Activated naive CD8-positive, alpha-beta T cell (primary cell): ENCODE results near the gene C9orf153.
"Not testable (repeated sequence)": the region's sequence is repeated elsewhere in the genome, so short reads cannot be mapped to it uniquely, and the experiment has no call there.

Experiments
- H3K27ac Mint-ChIP-seq: one replicate; pipeline ENCODE4 v1.8.0; 2021; ENCODE audit warnings: mixed read lengths
- H3K27me3 Mint-ChIP-seq: one replicate; pipeline ENCODE4 v1.8.0; 2021; ENCODE audit warnings: mixed read lengths
- H3K36me3 Mint-ChIP-seq: one replicate; pipeline ENCODE4 v1.8.0; 2021; ENCODE audit warnings: mixed read lengths
- H3K4me1 Mint-ChIP-seq: one replicate; pipeline ENCODE4 v1.8.0; 2021; ENCODE audit warnings: low read depth, mixed read lengths
- H3K4me3 Mint-ChIP-seq: one replicate; pipeline ENCODE4 v1.8.0; 2021; ENCODE audit warnings: mild to moderate bottlenecking, mixed read lengths
- H3K9me3 Mint-ChIP-seq: one replicate; pipeline ENCODE4 v1.8.0; 2021; ENCODE audit warnings: low read depth, mixed read lengths

The C9orf153 gene

GRCh38 chr9:86259557-86259956 lies at the start of gene C9orf153:
Gene C9orf153, minus strand, starts transcription at chr9:86259657. Its CDS starts 30,054 bp downstream, at chr9:86229603.
- Mint-ChIP-seq H3K27me3 (no peaks in the 10 kb centered on the region), H3K4me1 (no peaks in the 10 kb centered on the region), H3K9me3 (no peaks in the 10 kb centered on the region), H3K4me3 (no peak within 1 kb of the TSS), H3K36me3 (peaks cover 13% of the 10 kb centered on the region), H3K27ac (no peak within 1 kb of the TSS)

GRCh38 chr9:86308687-86309086 lies 49.2 kb upstream of the C9orf153 start:
- Mint-ChIP-seq H3K4me3 (no peak overlapping the region), H3K9me3 (no peaks in the 10 kb centered on the region), H3K4me1 (peaks cover 17% of the 10 kb centered on the region), H3K27me3 (no peaks in the 10 kb centered on the region), H3K27ac (no peak overlapping the region), H3K36me3 (peaks cover 23% of the 10 kb centered on the region)

DNA sequence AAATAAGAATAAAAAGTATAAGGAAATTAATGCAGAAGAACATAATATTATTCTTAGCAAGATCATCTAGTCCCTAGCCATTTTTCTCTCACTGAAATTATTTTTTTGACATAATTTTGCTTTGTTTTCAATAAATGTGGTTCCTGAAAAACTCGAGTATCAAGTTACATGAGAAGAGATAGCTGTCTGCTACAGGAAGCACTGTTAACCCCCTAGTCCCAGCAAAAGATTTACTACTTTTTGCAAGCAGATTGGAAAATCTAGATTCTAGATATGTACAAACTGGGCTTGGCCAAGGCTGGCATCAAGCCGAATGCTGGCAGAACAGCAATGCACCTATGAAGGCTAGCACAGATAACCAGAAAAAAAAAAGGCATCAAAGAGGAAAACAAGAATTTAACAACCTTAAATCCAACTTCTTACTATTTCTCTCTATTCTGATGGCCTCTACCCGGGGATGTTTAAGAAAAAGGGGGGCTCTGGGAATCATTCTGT lies 44.8 kb upstream of the C9orf153 start:
- Mint-ChIP-seq H3K4me3 (no peak overlapping the region), H3K9me3 (no peaks in the 10 kb centered on the region), H3K4me1 (peaks cover 28% of the 10 kb centered on the region), H3K27ac (peak overlapping the region; percentile 93), H3K27me3 (no peaks in the 10 kb centered on the region), H3K36me3 (peaks cover 12% of the 10 kb centered on the region)

DNA sequence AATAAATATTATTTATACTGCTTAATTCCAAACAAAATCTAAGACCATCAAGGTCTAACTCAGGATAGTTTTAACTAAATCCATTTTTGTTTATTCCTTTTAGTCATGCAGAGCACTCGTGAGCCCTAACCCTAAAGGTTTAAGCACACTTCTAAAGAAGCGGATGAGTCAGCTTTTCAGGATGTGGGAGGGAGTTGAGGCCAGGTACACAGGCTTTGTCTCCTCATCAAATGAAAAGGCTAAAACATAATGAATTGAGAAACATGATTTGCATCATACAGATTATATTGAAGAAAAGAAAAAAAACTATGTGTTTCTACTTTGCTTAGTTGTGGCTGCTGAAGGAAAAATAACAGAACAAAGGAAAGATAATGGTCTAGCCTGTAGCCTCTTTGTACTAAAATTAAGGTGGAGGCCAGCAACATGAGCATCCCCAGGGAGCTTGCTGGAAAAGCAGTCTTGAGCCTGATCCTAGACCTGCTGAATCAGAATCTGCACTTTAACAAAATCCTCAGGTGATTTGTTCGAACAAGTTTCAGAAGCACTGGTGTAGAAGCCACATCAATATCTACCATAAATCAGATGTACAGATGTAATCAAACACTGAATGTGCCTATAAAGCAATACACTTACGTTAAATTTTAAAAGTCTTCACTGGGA lies 44.0 kb upstream of the C9orf153 start:
- H3K9me3 Mint-ChIP-seq = no peaks in the 10 kb centered on the region
- peak overlapping the region; percentile 64 for H3K4me3 Mint-ChIP-seq
- H3K4me1 Mint-ChIP-seq = peaks cover 29% of the 10 kb centered on the region
- H3K36me3 Mint-ChIP-seq = peaks cover 12% of the 10 kb centered on the region
- peak overlapping the region; percentile 93 for H3K27ac Mint-ChIP-seq
- no peaks in the 10 kb centered on the region for H3K27me3 Mint-ChIP-seq

GRCh38 chr9:86301686-86302085 lies 42.2 kb upstream of the C9orf153 start:
- Mint-ChIP-seq H3K27ac (peak overlapping the region; percentile 64), H3K9me3 (no peaks in the 10 kb centered on the region), H3K27me3 (no peaks in the 10 kb centered on the region), H3K36me3 (peaks cover 15% of the 10 kb centered on the region), H3K4me1 (peaks cover 29% of the 10 kb centered on the region), H3K4me3 (no peak overlapping the region)

- Mint-ChIP-seq H3K36me3 (peaks cover 11% of the 10 kb centered on the region), H3K27me3 (no peaks in the 10 kb centered on the region), H3K9me3 (no peaks in the 10 kb centered on the region), H3K4me3 (no peak overlapping the region), H3K4me1 (peaks cover 27% of the 10 kb centered on the region), H3K27ac (peak overlapping the region; percentile 66)
These were observed 41.2 kb upstream of the C9orf153 start for GRCh38 chr9:86300701-86301100.

- peaks cover 11% of the 10 kb centered on the region for H3K36me3 Mint-ChIP-seq
- peaks cover 15% of the 10 kb centered on the region for H3K4me1 Mint-ChIP-seq
- no peak overlapping the region for H3K4me3 Mint-ChIP-seq
- H3K27me3 Mint-ChIP-seq = no peaks in the 10 kb centered on the region
- H3K9me3 Mint-ChIP-seq = no peaks in the 10 kb centered on the region
- H3K27ac Mint-ChIP-seq = peak overlapping the region; percentile 34
These were observed 39.4 kb upstream of the C9orf153 start for GRCh38 chr9:86298873-86299272.

- H3K9me3 Mint-ChIP-seq, H3K4me1 Mint-ChIP-seq, H3K4me3 Mint-ChIP-seq, H3K27ac Mint-ChIP-seq, H3K36me3 Mint-ChIP-seq, H3K27me3 Mint-ChIP-seq: not testable (repeated sequence)
These were observed 30.9 kb upstream of the C9orf153 start for GRCh38 chr9:86290341-86290740.

DNA sequence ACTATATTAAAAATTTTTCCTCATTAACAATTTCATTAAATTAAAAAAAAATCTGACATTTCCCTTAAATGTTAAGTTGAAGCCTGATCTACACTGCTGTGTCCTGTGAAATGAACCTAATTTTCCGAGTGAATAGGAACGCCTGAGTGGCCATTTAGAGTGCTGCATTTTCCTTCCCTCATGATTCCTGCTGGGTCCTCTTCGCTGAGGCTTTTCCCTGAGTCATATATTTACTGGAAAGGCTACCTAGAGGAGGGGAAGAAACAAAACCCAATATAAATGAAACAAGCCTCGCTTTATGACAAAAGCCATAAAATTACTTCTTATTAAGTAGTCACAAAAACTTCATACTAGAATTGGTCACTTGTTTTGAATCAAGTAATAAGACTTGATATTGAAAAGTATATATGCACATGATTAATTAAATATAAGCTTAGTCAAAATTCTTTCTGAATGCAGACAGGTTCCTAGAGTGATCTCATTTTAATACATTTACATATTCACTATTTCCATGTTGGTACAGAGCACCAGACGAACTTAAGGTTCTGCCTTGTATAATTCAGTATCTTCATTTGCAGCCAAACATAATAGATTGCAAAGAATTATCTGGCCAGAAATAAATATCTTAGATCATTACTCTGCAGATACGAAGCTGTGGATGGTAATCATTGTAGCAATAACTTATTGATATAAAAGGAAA lies 29.2 kb upstream of the C9orf153 start:
- Mint-ChIP-seq H3K4me1 (peaks cover 8% of the 10 kb centered on the region), H3K9me3 (no peaks in the 10 kb centered on the region), H3K27ac (peak overlapping the region; percentile 9), H3K4me3 (no peak overlapping the region), H3K36me3 (no peaks in the 10 kb centered on the region), H3K27me3 (no peaks in the 10 kb centered on the region)

- Mint-ChIP-seq H3K9me3 (no peaks in the 10 kb centered on the region), H3K27ac (peak overlapping the region; percentile 41), H3K36me3 (no peaks in the 10 kb centered on the region), H3K27me3 (no peaks in the 10 kb centered on the region), H3K4me3 (no peak overlapping the region), H3K4me1 (peaks cover 17% of the 10 kb centered on the region)
These were observed 27.6 kb upstream of the C9orf153 start for GRCh38 chr9:86287013-86287412.

- H3K9me3 Mint-ChIP-seq = no peaks in the 10 kb centered on the region
- peaks cover 21% of the 10 kb centered on the region for H3K4me1 Mint-ChIP-seq
- no peaks in the 10 kb centered on the region for H3K27me3 Mint-ChIP-seq
- H3K4me3 Mint-ChIP-seq = no peak overlapping the region
- peak overlapping the region; percentile 41 for H3K27ac Mint-ChIP-seq
- H3K36me3 Mint-ChIP-seq = no peaks in the 10 kb centered on the region
These were observed 26.8 kb upstream of the C9orf153 start for GRCh38 chr9:86286278-86286677.

DNA sequence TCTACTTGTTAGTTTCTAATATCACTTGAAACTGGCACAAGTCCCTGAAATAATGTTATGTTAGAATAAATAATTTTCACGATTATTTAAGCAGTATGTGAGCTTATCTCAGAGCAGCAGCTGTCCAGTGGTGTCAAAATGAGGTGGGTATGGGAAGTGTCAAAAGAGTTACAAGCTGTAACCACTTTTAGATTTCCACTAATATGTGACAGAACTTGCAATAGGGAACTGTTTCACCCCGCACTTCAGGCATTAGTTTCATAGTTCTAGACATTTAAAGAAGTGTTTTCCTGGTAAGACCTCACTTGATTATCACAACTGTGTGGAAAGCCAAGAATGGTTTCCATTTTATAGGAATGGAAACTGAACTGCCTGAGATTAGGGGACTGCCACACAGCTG lies 25.8 kb upstream of the C9orf153 start:
- peaks cover 28% of the 10 kb centered on the region for H3K4me1 Mint-ChIP-seq
- H3K27ac Mint-ChIP-seq = peak overlapping the region; percentile 51
- H3K36me3 Mint-ChIP-seq = no peaks in the 10 kb centered on the region
- no peaks in the 10 kb centered on the region for H3K27me3 Mint-ChIP-seq
- no peaks in the 10 kb centered on the region for H3K9me3 Mint-ChIP-seq
- H3K4me3 Mint-ChIP-seq = no peak overlapping the region

DNA sequence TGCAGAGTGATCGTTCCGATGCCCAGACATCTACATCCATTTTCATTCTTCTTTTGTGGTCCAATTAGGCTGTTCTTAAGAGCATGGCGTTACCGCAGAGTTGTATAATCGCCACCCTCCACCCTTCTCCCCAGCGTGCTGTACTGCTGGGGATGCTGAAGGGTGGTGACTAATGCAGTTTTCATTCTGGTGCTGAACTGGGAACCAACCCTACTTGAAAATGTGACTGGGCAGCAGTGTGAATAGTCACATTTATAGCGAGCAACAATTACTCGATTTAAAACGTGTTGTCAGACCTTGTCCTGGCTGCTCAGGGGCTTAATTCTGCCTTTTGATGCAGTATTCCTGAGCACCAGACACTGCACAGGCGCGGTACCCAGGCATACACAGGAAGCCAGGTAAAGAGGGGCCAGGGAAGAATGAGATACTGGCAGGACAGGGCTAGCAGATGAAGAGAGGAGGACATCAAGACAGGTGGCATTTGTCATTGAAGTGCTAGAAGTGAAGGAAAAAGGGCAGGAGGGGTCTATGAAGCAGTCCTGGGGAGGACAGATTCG lies 23.6 kb upstream of the C9orf153 start:
- Mint-ChIP-seq H3K9me3 (no peaks in the 10 kb centered on the region), H3K4me3 (peak overlapping the region; percentile 97), H3K27me3 (no peaks in the 10 kb centered on the region), H3K27ac (peak overlapping the region; percentile 99), H3K4me1 (peaks cover 45% of the 10 kb centered on the region), H3K36me3 (peaks cover 6% of the 10 kb centered on the region)

GRCh38 chr9:86282077-86282978 lies 22.9 kb upstream of the C9orf153 start, which contains the start of gene ISCA1:
Gene ISCA1, minus strand, starts transcription at chr9:86282538. Its CDS starts 80 bp downstream, at chr9:86282458.
- Mint-ChIP-seq H3K27me3 (no peaks in the 10 kb centered on the region), H3K4me1 (peaks cover 52% of the 10 kb centered on the region), H3K9me3 (no peaks in the 10 kb centered on the region), H3K36me3 (peaks cover 6% of the 10 kb centered on the region), H3K27ac (peak within 1 kb of the TSS; percentile 99), H3K4me3 (peak within 1 kb of the TSS; percentile 97)
